Measurements from ENCODE around the gene MED27.

DNA sequence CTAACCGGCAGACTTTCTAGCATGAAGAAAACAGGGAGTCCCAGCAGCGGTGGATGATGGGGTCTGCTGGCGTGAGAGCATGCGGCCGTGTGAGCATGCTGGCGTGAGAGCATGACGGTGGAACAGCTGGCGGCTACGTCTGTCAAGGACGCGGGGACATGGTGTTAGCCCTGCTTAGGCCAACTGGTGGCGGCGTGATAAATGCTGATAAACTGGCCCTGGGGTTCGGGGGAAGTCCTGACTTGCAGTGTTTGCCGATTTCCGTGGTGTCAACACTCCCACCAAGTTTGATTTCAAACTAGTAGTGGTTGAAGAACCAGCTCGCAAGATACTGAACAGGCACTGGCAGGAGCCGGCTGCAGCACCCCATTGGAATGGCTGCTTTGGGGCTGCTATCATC, 217.4 kb downstream of the MED27 start:
- no peak for TF ChIP-seq POLR2AphosphoS5 (IDR thresholded peaks at IDR 0.05; ENCODE audit: insufficient read depth in 1 of 2, low read depth in 1 of 2)
- TF ChIP-seq, protein P1, sequence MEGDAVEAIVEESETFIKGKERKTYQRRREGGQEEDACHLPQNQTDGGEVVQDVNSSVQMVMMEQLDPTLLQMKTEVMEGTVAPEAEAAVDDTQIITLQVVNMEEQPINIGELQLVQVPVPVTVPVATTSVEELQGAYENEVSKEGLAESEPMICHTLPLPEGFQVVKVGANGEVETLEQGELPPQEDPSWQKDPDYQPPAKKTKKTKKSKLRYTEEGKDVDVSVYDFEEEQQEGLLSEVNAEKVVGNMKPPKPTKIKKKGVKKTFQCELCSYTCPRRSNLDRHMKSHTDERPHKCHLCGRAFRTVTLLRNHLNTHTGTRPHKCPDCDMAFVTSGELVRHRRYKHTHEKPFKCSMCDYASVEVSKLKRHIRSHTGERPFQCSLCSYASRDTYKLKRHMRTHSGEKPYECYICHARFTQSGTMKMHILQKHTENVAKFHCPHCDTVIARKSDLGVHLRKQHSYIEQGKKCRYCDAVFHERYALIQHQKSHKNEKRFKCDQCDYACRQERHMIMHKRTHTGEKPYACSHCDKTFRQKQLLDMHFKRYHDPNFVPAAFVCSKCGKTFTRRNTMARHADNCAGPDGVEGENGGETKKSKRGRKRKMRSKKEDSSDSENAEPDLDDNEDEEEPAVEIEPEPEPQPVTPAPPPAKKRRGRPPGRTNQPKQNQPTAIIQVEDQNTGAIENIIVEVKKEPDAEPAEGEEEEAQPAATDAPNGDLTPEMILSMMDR (IDR thresholded peaks at IDR 0.05) = no peak
